Measurements from ENCODE around the gene CLPX.

Gene CLPX

DNA sequence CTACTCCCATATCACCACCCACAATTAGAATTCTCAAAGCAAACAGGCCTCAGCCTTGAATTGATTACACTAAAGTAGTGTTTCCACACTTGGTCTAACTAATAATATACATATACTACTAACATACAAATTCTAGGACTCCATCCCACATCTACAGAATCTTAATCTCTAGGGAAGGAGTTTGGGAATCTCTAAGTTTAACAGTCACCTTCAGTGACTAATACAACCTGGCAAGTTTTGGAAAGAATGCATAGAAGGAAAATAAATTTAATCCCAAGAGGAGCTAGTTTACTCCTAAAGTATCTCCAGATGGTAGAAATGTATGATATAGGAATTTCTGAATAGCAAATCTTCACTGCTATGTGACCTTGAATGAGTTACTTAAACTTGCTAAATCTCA, 9.1 kb downstream of the CLPX start:
- TF ChIP-seq POLR2AphosphoS5 (IDR thresholded peaks at IDR 0.05; ENCODE audit: low read depth, low read length) (no peak), PAX5 (IDR thresholded peaks at IDR 0.05; ENCODE audit: insufficient read depth, low read length, severe bottlenecking) (no peak), TAF1 (IDR thresholded peaks at IDR 0.05; ENCODE audit: low read depth, low read length) (no peak), POU2F2 (IDR thresholded peaks at IDR 0.05; ENCODE audit: low read depth, low read length) (no peak), POLR2A (IDR thresholded peaks at IDR 0.05; ENCODE audit: low read depth, low read length) (no peak), SPI1 (IDR thresholded peaks at IDR 0.05; ENCODE audit: low read depth, low read length) (no peak)
- FAIRE-seq (no peak), DNase-seq (ENCODE audit: insufficient read length, low spot score) (no peak)

- TF ChIP-seq SPI1 (IDR thresholded peaks at IDR 0.05; ENCODE audit: low read depth, low read length) (no peak), POLR2A (IDR thresholded peaks at IDR 0.05; ENCODE audit: low read depth, low read length) (no peak), POLR2AphosphoS5 (IDR thresholded peaks at IDR 0.05; ENCODE audit: low read depth, low read length) (no peak), TAF1 (IDR thresholded peaks at IDR 0.05; ENCODE audit: low read depth, low read length) (no peak), POU2F2 (IDR thresholded peaks at IDR 0.05; ENCODE audit: low read depth, low read length) (no peak), PAX5 (IDR thresholded peaks at IDR 0.05; ENCODE audit: insufficient read depth, low read length, severe bottlenecking) (no peak)
- DNase-seq (ENCODE audit: insufficient read length, low spot score), result no peak
- FAIRE-seq, result no peak
Measured at GRCh38 chr15:65175511-65175910, 9.6 kb downstream of the CLPX start.

- FAIRE-seq (no peak), DNase-seq (ENCODE audit: insufficient read length, low spot score) (no peak)
- no peak for TF ChIP-seq POLR2AphosphoS5 (IDR thresholded peaks at IDR 0.05; ENCODE audit: low read depth, low read length)
Measured at GRCh38 chr15:65174509-65174908, 10.6 kb downstream of the CLPX start.

- DNase-seq (ENCODE audit: insufficient read length, low spot score) (no peak), FAIRE-seq (no peak)
- TF ChIP-seq PAX5 (IDR thresholded peaks at IDR 0.05; ENCODE audit: insufficient read depth, low read length, severe bottlenecking), result no peak
- no peak for TF ChIP-seq SPI1 (IDR thresholded peaks at IDR 0.05; ENCODE audit: low read depth, low read length)
- no peak for TF ChIP-seq TAF1 (IDR thresholded peaks at IDR 0.05; ENCODE audit: low read depth, low read length)
- no peak for TF ChIP-seq POLR2A (IDR thresholded peaks at IDR 0.05; ENCODE audit: low read depth, low read length)
- TF ChIP-seq POLR2AphosphoS5 (IDR thresholded peaks at IDR 0.05; ENCODE audit: low read depth, low read length), result no peak
Measured at GRCh38 chr15:65172531-65172930, 12.6 kb downstream of the CLPX start.

DNA sequence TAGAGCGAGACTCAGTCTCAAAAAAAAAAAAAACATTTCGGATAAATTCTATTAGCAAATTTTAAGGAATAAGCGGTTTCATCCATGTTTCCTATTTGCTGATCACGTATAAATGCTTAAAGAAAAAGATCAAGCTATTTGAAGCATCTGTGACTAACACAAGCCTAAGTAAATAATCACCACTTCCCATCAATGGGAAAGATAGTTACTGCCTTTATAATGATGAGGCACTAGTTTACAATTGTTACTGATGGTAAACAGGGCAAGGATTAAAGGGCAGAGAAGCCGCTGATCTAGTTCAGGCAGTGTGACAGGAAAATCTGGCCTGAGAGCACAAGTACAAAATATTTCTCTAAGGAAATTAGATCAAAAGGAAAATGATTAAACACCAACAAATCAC, 13.7 kb downstream of the CLPX start:
- DNase-seq (ENCODE audit: insufficient read length, low spot score), result no peak
- TF ChIP-seq POU2F2 (IDR thresholded peaks at IDR 0.05; ENCODE audit: low read depth, low read length) (no peak), POLR2A (IDR thresholded peaks at IDR 0.05; ENCODE audit: low read depth, low read length) (no peak), POLR2AphosphoS5 (IDR thresholded peaks at IDR 0.05; ENCODE audit: low read depth, low read length) (no peak), TAF1 (IDR thresholded peaks at IDR 0.05; ENCODE audit: low read depth, low read length) (no peak), PAX5 (IDR thresholded peaks at IDR 0.05; ENCODE audit: insufficient read depth, low read length, severe bottlenecking) (no peak), SPI1 (IDR thresholded peaks at IDR 0.05; ENCODE audit: low read depth, low read length) (no peak)
- FAIRE-seq, result no peak

- FAIRE-seq (no peak), DNase-seq (ENCODE audit: insufficient read length, low spot score) (no peak)
- TF ChIP-seq TAF1 (IDR thresholded peaks at IDR 0.05; ENCODE audit: low read depth, low read length) (no peak), SPI1 (IDR thresholded peaks at IDR 0.05; ENCODE audit: low read depth, low read length) (no peak), POU2F2 (IDR thresholded peaks at IDR 0.05; ENCODE audit: low read depth, low read length) (no peak), POLR2A (IDR thresholded peaks at IDR 0.05; ENCODE audit: low read depth, low read length) (no peak), POLR2AphosphoS5 (IDR thresholded peaks at IDR 0.05; ENCODE audit: low read depth, low read length) (no peak), PAX5 (IDR thresholded peaks at IDR 0.05; ENCODE audit: insufficient read depth, low read length, severe bottlenecking) (no peak)
Measured at GRCh38 chr15:65165875-65166274, 19.3 kb downstream of the CLPX start.

GRCh38 chr15:65164139-65164538, 21.0 kb downstream of the CLPX start:
- DNase-seq (ENCODE audit: insufficient read length, low spot score) (no peak), FAIRE-seq (no peak)
- no peak for TF ChIP-seq POLR2AphosphoS5 (IDR thresholded peaks at IDR 0.05; ENCODE audit: low read depth, low read length)
- no peak for TF ChIP-seq POLR2A (IDR thresholded peaks at IDR 0.05; ENCODE audit: low read depth, low read length)
- no peak for TF ChIP-seq TAF1 (IDR thresholded peaks at IDR 0.05; ENCODE audit: low read depth, low read length)
- no peak for TF ChIP-seq POU2F2 (IDR thresholded peaks at IDR 0.05; ENCODE audit: low read depth, low read length)
- no peak for TF ChIP-seq SPI1 (IDR thresholded peaks at IDR 0.05; ENCODE audit: low read depth, low read length)
- TF ChIP-seq PAX5 (IDR thresholded peaks at IDR 0.05; ENCODE audit: insufficient read depth, low read length, severe bottlenecking), result no peak

- FAIRE-seq (no peak), DNase-seq (ENCODE audit: insufficient read length, low spot score) (no peak)
- TF ChIP-seq PAX5 (IDR thresholded peaks at IDR 0.05; ENCODE audit: insufficient read depth, low read length, severe bottlenecking), result no peak
- no peak for TF ChIP-seq SPI1 (IDR thresholded peaks at IDR 0.05; ENCODE audit: low read depth, low read length)
- TF ChIP-seq POLR2AphosphoS5 (IDR thresholded peaks at IDR 0.05; ENCODE audit: low read depth, low read length), result no peak
- no peak for TF ChIP-seq TAF1 (IDR thresholded peaks at IDR 0.05; ENCODE audit: low read depth, low read length)
- TF ChIP-seq POLR2A (IDR thresholded peaks at IDR 0.05; ENCODE audit: low read depth, low read length), result no peak
- no peak for TF ChIP-seq POU2F2 (IDR thresholded peaks at IDR 0.05; ENCODE audit: low read depth, low read length)
Measured at GRCh38 chr15:65163041-65163440, 22.1 kb downstream of the CLPX start.

DNA sequence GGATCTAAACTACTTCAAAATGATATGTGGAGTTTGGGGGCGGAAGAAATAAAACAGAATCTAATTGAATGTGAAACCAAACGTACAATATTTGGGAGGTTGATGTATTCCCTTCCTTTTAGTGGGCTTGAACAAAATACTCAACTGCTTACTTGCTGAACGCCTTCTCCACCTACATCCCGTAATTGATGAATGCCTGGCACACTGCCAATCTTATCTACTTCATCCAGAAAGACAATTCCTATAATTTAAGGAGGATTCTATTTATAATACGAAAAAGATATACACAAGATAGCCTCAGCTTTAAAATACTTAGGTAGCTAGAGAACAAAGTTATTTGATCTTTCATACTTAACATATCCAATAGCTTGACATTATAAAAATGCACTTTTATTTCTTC, 28.4 kb downstream of the CLPX start:
- no peak for FAIRE-seq
- no peak for TF ChIP-seq SPI1 (IDR thresholded peaks at IDR 0.05; ENCODE audit: low read depth, low read length)
- no peak for TF ChIP-seq POLR2A (IDR thresholded peaks at IDR 0.05; ENCODE audit: low read depth, low read length)
- no peak for TF ChIP-seq POLR2AphosphoS5 (IDR thresholded peaks at IDR 0.05; ENCODE audit: low read depth, low read length)
- TF ChIP-seq TAF1 (IDR thresholded peaks at IDR 0.05; ENCODE audit: low read depth, low read length), result no peak
- TF ChIP-seq POU2F2 (IDR thresholded peaks at IDR 0.05; ENCODE audit: low read depth, low read length), result no peak
- no peak for TF ChIP-seq PAX5 (IDR thresholded peaks at IDR 0.05; ENCODE audit: insufficient read depth, low read length, severe bottlenecking)
- no peak for DNase-seq (ENCODE audit: insufficient read length, low spot score)

- TF ChIP-seq POLR2A (IDR thresholded peaks at IDR 0.05; ENCODE audit: low read depth, low read length) (no peak), PAX5 (IDR thresholded peaks at IDR 0.05; ENCODE audit: insufficient read depth, low read length, severe bottlenecking) (no peak), SPI1 (IDR thresholded peaks at IDR 0.05; ENCODE audit: low read depth, low read length) (no peak)
- FAIRE-seq (no peak), DNase-seq (ENCODE audit: insufficient read length, low spot score) (no peak)
Measured at GRCh38 chr15:65154720-65155119, 30.4 kb downstream of the CLPX start.

All from GM12891 (cell line).